GM12878 (cell line): Measurements from ENCODE around the gene LARGE1. TPM values are rescaled to one million over a fixed set of nuclear protein-coding genes. Genes with fewer than 3 reads are reported as not detected.

Experiments used
- ATAC-seq: fragments of 200-7000 bp; cut with Tn5 transposase; 3 replicates; pipeline ENCODE4 v1.9.1; 2020; ENCODE audit warnings: mild to moderate bottlenecking, moderate library complexity
- BruUV-seq: library from RNA; stranded (reverse); fragments of 400-500 nt; replicated peaks from 2 replicates; lab custom pipeline; 2021; lab: Mats Ljungman, UMichigan
- CTCF ChIA-PET: fragments of 300-600 bp; sonication (Branson Sonifier 250); formaldehyde crosslinking; extraction: SDS; loops from one replicate; lab custom pipeline; 2021; ENCODE audit warnings: inconsistent platforms; lab: Yijun Ruan, JAX
- POLR2A ChIA-PET: fragments of 350-600 bp; formaldehyde crosslinking; extraction: SDS; loops from one replicate; lab custom pipeline; 2021; ENCODE audit warnings: inconsistent platforms; lab: Charles Lee
- RAD21 ChIA-PET: fragments of 300-600 bp; sonication (Branson Sonifier 250); formaldehyde crosslinking; loops from one replicate; lab custom pipeline; 2023; ENCODE audit warnings: antibody characterized with exemption; ENCODE audit not compliant: unreplicated experiment; lab: Charles Lee
- SMC1A ChIA-PET: fragments of 300-600 bp; sonication (Branson Sonifier 250); formaldehyde crosslinking; loops from one replicate; lab custom pipeline; 2023; ENCODE audit not compliant: unreplicated experiment, uncharacterized antibody; lab: Charles Lee
- DNase-seq: peaks from one replicate; pipeline ENCODE4 v3.0.0-alpha.2; 2011; ENCODE audit warnings: low read depth, low spot score
- FAIRE-seq: peaks from 3 replicates; lab custom pipeline; 2011; peaks lifted over from hg19 to GRCh38; lab: Jason Lieb, UNC
- H2AFZ ChIP-seq: 2 replicates; pipeline ENCODE4 v1.6.0; 2011; ENCODE audit warnings: low read depth, low read length, control low read depth; ENCODE audit not compliant: control insufficient read depth
- H3K27ac ChIP-seq: 2 replicates; pipeline ENCODE4 v1.5.1; 2011; ENCODE audit warnings: control low read depth; ENCODE audit not compliant: control insufficient read depth, insufficient read depth
- H3K27me3 ChIP-seq, 2 experiments: replicated peaks in 1 of 2; 2 replicates each; pipeline versions ENCODE4 v1.6.0 to v1.6.1; 2011; ENCODE audit warnings: low read length in 1 of 2; ENCODE audit not compliant: control insufficient read depth in 2 of 2, insufficient read depth in 2 of 2
- H3K36me3 ChIP-seq, 2 experiments: 2 replicates each; pipeline ENCODE4 v1.5.1; 2011; ENCODE audit warnings: low read length in 1 of 2; ENCODE audit not compliant: control insufficient read depth in 2 of 2, insufficient read depth in 2 of 2
- H3K4me1 ChIP-seq: 2 replicates; pipeline ENCODE4 v1.6.1; 2011; ENCODE audit warnings: mild to moderate bottlenecking, low read length, moderate library complexity, mixed read lengths; ENCODE audit not compliant: control insufficient read depth, insufficient read depth
- H3K4me2 ChIP-seq: 2 replicates; pipeline ENCODE4 v1.6.0; 2011; ENCODE audit warnings: control low read depth; ENCODE audit not compliant: control insufficient read depth, insufficient read depth
- H3K4me3 ChIP-seq: fragments of 200-600 bp; sonication (generic); 2 replicates; pipeline ENCODE4 v1.5.1; 2016
- H3K79me2 ChIP-seq: 2 replicates; pipeline ENCODE4 v1.6.0; 2011; ENCODE audit warnings: low read length; ENCODE audit not compliant: control insufficient read depth, insufficient read depth
- H3K9ac ChIP-seq: 2 replicates; pipeline ENCODE4 v1.8.0; 2011; ENCODE audit warnings: low read length, control low read depth, mixed read lengths; ENCODE audit not compliant: control insufficient read depth, insufficient read depth
- H3K9me3 ChIP-seq: replicated peaks from 3 replicates; pipeline ENCODE4 v1.5.1; 2011; ENCODE audit warnings: mild to moderate bottlenecking, low read length; ENCODE audit not compliant: control insufficient read depth, insufficient read depth
- H4K20me1 ChIP-seq: 2 replicates; pipeline ENCODE4 v1.6.0; 2011; ENCODE audit not compliant: control insufficient read depth, insufficient read depth
- BHLHE40 ChIP-seq, 2 experiments: fragments of 450-650 bp in 1 of 2; IDR thresholded peaks; 2 replicates each; pipeline ENCODE4 v1.6.1; 2011 to 2017; ENCODE audit warnings: low read depth in 2 of 2, borderline replicate concordance in 1 of 2, improper control_type of control experiment in 1 of 2, low read length in 1 of 2, mild to moderate bottlenecking in 1 of 2
- BRCA1 ChIP-seq: IDR thresholded peaks from 2 replicates; pipeline ENCODE4 v1.6.1; 2011; ENCODE audit warnings: low read depth, low read length, improper control_type of control experiment
- CHD1 ChIP-seq: IDR thresholded peaks from 2 replicates; pipeline ENCODE4 v1.6.1; 2012; ENCODE audit warnings: low read depth, low read length, improper control_type of control experiment
- DPF2 ChIP-seq: fragments of 450-650 bp; IDR thresholded peaks from 2 replicates; pipeline ENCODE4 v1.6.1; 2017; ENCODE audit warnings: mild to moderate bottlenecking
- HDAC2 ChIP-seq: fragments of 200-600 bp; sonication (generic); IDR thresholded peaks from 2 replicates; pipeline ENCODE4 v1.6.1; 2017
- KDM1A ChIP-seq: fragments of 200-600 bp; sonication (generic); IDR thresholded peaks from 2 replicates; pipeline ENCODE4 v1.6.1; 2016; ENCODE audit warnings: borderline replicate concordance
- MEF2B ChIP-seq: fragments of 450-650 bp; IDR thresholded peaks from 2 replicates; pipeline ENCODE4 v1.6.1; 2018; ENCODE audit warnings: mild to moderate bottlenecking, moderate library complexity; ENCODE audit not compliant: partially characterized antibody, poor library complexity, severe bottlenecking
- NR2C2 ChIP-seq: IDR thresholded peaks from 2 replicates; pipeline ENCODE4 v1.6.1; 2011; ENCODE audit warnings: borderline replicate concordance, low read depth; ENCODE audit not compliant: control insufficient read depth, insufficient read length
- NRF1 ChIP-seq: conservative IDR thresholded peaks from 2 replicates; pipeline ENCODE4 v1.6.1; 2011; ENCODE audit warnings: mild to moderate bottlenecking, low read depth, low read length, improper control_type of control experiment
- PAX5 ChIP-seq: IDR thresholded peaks from 2 replicates; pipeline ENCODE4 v1.6.1; 2011; ENCODE audit warnings: low read depth, low read length, borderline replicate concordance
- RB1 ChIP-seq: fragments of 450-650 bp; formaldehyde crosslinking; IDR thresholded peaks from 2 replicates; pipeline ENCODE4 v1.6.1; 2017; ENCODE audit warnings: mild to moderate bottlenecking, borderline replicate concordance
- SMARCA5 ChIP-seq: fragments of 450-650 bp; IDR thresholded peaks from 2 replicates; pipeline ENCODE4 v1.6.1; 2017; ENCODE audit warnings: mild to moderate bottlenecking
- SREBF2 ChIP-seq: IDR thresholded peaks from 2 replicates; pipeline ENCODE4 v1.6.1; 2012; ENCODE audit warnings: mild to moderate bottlenecking, low read length
- SUZ12 ChIP-seq: fragments of 200-600 bp; sonication (generic); IDR thresholded peaks from one replicate; pipeline ENCODE4 v1.6.1; 2018; ENCODE audit warnings: antibody characterized with exemption, mild to moderate bottlenecking; ENCODE audit not compliant: unreplicated experiment
- TBL1XR1 ChIP-seq: IDR thresholded peaks from 2 replicates; pipeline ENCODE4 v1.6.1; 2012; ENCODE audit warnings: low read depth, low read length, improper control_type of control experiment
- ZNF24 ChIP-seq: fragments of 450-650 bp; IDR thresholded peaks from 2 replicates; pipeline ENCODE4 v1.6.1; 2017; ENCODE audit warnings: antibody characterized with exemption, mild to moderate bottlenecking
- WGBS: methylation state at CpG from one replicate; pipeline ENCODE4 v1.1.6; 2016; ENCODE audit warnings: low lambda C conversion rate; ENCODE audit not compliant: insufficient replicate concordance, insufficient coverage; ENCODE audit errors: missing lambda C conversion rate; 5-methylcytosine and 5-hydroxymethylcytosine counted together
- in situ Hi-C: fragments of 300-500 bp; cut with MboI; formaldehyde crosslinking; loops from 9 replicates; pipeline ENCODE4 v1.14.3; 2018; ENCODE audit warnings: mixed read lengths
- intact Hi-C: fragments of 100-400 bp; cut with micrococcal nuclease; formaldehyde crosslinking; loops from one replicate; pipeline ENCODE4 v1.14.2; 2022; ENCODE audit not compliant: unreplicated experiment
- polyA plus RNA-seq, 11 experiments: library from polyadenylated mRNA; depleted of rRNA in 4 of 11; unstranded in 6 of 11; stranded (reverse) in 5 of 11; fragments of >200 nt; fragmentation: Nextera tagmentation in 4 of 11; fragmentation: Illumina TruSeq in 1 of 11; extraction: Ambion mirVana in 4 of 11; extraction: Trizol in 1 of 11; gene quantifications; 1 replicate in 1 of 11; 2 replicates in 10 of 11; pipeline versions ENCODE4 v1.2.1 to v1.2.3, GENCODE V29; 2011 to 2016; ENCODE audit warnings: inconsistent platforms in 2 of 11, missing spikeins in 2 of 11, low read depth in 1 of 11
- total RNA-seq, 4 experiments: library from RNA; depleted of rRNA in 3 of 4; stranded (reverse); fragments of >200 nt in 3 of 4; fragmentation: Illumina TruSeq in 1 of 4; extraction: Trizol in 1 of 4; gene quantifications; 2 replicates each; pipeline versions ENCODE4 v1.2.1 to v1.2.3, GENCODE V29; 2013 to 2021
- TF ChIP-seq, protein P1 (sequence below): fragments of 450-650 bp; IDR thresholded peaks from 2 replicates; pipeline ENCODE4 v1.6.1; 2017; ENCODE audit warnings: mild to moderate bottlenecking, moderate library complexity

The LARGE1 gene
- total and polyA plus RNA-seq, 10 of the 15 experiments (the other 5 are each of a cell fraction or from before 2014, with no cell fraction given) = 3.2 to 41.4 (median 17.3) TPM

DNA sequence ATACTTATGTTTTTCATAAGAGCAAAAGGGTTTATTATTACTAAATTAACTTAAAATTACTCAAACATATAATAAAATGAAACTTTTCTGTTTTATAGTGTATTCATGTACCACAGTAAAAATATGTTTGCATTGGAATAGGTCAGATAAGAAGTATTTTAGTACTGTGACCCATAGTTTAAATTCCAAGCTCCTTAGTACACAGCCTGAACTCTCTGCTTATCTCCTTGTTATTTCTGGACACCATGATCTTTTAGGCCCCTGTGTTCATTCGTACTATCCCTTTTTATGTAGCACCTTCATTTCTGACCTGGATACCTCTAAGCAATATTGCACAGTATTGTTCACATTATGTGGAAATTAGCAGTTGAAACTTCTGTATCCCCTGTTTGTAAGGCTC is 565.3 kb downstream of the LARGE1 start:
- intact Hi-C loops = no loop called here
- no peaks in the 10 kb centered on the region for H3K36me3 ChIP-seq
- FAIRE-seq = no peak
- TF ChIP-seq KDM1A (no peak), HDAC2 (no peak), TBL1XR1 (no peak), NRF1 (no peak), BRCA1 (no peak), CHD1 (no peak), MEF2B (no peak), DPF2 (no peak), SUZ12 (no peak), SREBF2 (no peak), BHLHE40 (IDR thresholded peaks at IDR 0.05; ENCODE audit: borderline replicate concordance in 1 of 2, low read depth in 2 of 2, low read length in 1 of 2) (no peak), NR2C2 (no peak), PAX5 (no peak), ZNF24 (no peak), RB1 (no peak), SMARCA5 (no peak)
- TF ChIP-seq, protein P1, sequence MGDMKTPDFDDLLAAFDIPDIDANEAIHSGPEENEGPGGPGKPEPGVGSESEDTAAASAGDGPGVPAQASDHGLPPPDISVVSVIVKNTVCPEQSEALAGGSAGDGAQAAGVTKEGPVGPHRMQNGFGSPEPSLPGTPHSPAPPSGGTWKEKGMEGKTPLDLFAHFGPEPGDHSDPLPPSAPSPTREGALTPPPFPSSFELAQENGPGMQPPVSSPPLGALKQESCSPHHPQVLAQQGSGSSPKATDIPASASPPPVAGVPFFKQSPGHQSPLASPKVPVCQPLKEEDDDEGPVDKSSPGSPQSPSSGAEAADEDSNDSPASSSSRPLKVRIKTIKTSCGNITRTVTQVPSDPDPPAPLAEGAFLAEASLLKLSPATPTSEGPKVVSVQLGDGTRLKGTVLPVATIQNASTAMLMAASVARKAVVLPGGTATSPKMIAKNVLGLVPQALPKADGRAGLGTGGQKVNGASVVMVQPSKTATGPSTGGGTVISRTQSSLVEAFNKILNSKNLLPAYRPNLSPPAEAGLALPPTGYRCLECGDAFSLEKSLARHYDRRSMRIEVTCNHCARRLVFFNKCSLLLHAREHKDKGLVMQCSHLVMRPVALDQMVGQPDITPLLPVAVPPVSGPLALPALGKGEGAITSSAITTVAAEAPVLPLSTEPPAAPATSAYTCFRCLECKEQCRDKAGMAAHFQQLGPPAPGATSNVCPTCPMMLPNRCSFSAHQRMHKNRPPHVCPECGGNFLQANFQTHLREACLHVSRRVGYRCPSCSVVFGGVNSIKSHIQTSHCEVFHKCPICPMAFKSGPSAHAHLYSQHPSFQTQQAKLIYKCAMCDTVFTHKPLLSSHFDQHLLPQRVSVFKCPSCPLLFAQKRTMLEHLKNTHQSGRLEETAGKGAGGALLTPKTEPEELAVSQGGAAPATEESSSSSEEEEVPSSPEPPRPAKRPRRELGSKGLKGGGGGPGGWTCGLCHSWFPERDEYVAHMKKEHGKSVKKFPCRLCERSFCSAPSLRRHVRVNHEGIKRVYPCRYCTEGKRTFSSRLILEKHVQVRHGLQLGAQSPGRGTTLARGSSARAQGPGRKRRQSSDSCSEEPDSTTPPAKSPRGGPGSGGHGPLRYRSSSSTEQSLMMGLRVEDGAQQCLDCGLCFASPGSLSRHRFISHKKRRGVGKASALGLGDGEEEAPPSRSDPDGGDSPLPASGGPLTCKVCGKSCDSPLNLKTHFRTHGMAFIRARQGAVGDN = no peak
- TF ChIP-seq, all 136 proteins: peak for 0
- Histone ChIP-seq H4K20me1 (no peaks in the 10 kb centered on the region), H3K4me3 (no peak overlapping the region), H3K4me1 (no peaks in the 10 kb centered on the region), H3K27ac (no peak overlapping the region), H3K9ac (no peak overlapping the region), H2AFZ (no peak overlapping the region), H3K79me2 (no peaks in the 10 kb centered on the region), H3K4me2 (no peak overlapping the region), H3K27me3 (no peaks in the 10 kb centered on the region), H3K9me3 (no peaks in the 10 kb centered on the region; the same call in 2 of the 3 replicates)
- no TSS peak for BruUV-seq
- 100% methylated on average over 1 of the region's 1 CpG for WGBS
- CTCF ChIA-PET = no interaction called here
- in situ Hi-C loops = no loop called here
- RAD21 ChIA-PET = no interaction called here
- SMC1A ChIA-PET = no interaction called here
- DNase-seq (no peak), ATAC-seq (no peak)
- POLR2A ChIA-PET = no interaction called here
